ENCODE measurements around the gene SPECC1. TPM values are rescaled to one million over a fixed set of nuclear protein-coding genes. Genes with fewer than 3 reads are reported as not detected.

Gene SPECC1
- polyA plus RNA-seq, 3 donors = 36.0 to 58.4 (median 50.5) TPM

GRCh38 chr17:20010099-20010863 lies 1.1 kb downstream of the SPECC1 start:
- H3K27me3 ChIP-seq (ENCODE audit: control insufficient read depth in 2 of 2, insufficient read depth in 2 of 2, low read length in 2 of 2) = peaks cover 6 to 30% of the 10 kb centered on the region in 2 donors

GRCh38 chr17:20010936-20011335 lies 1.8 kb downstream of the SPECC1 start:
- no CpG with 5 or more reads among the region's 1 CpG for WGBS (ENCODE audit: insufficient coverage)
- no peak for DNase-seq
- intact Hi-C loops (cut with micrococcal nuclease) = no loop called here
- peaks cover 6 to 29% of the 10 kb centered on the region in 2 donors for H3K27me3 ChIP-seq (ENCODE audit: control insufficient read depth in 2 of 2, insufficient read depth in 2 of 2, low read length in 2 of 2)
- H3K79me2 ChIP-seq (ENCODE audit: insufficient read depth, low read length) = no peaks in the 10 kb centered on the region
- peaks cover 13% of the 10 kb centered on the region for H3K4me1 Mint-ChIP-seq
- H3K9me3 ChIP-seq (replicated peaks in 1 of 2; ENCODE audit: control insufficient read depth in 1 of 2, insufficient read depth in 1 of 2, low read length in 2 of 2) = no peaks in the 10 kb centered on the region
- H3K4me2 ChIP-seq (replicated peaks; ENCODE audit: extremely low read depth, low read length, poor library complexity, severe bottlenecking) = no peak overlapping the region
- H3K4me1 ChIP-seq (ENCODE audit: control insufficient read depth in 1 of 2, insufficient read depth in 2 of 2, low read length in 2 of 2) = peaks cover 12 to 21% of the 10 kb centered on the region in 2 donors
- no peaks in the 10 kb centered on the region for H4K20me1 ChIP-seq (ENCODE audit: insufficient read depth, low read length)
- no peak overlapping the region for H3K4me3 ChIP-seq (replicated peaks in 1 of 3; ENCODE audit: low read depth in 2 of 3, low read length in 3 of 3)
- no peak overlapping the region for H3K4me3 Mint-ChIP-seq
- no peaks in the 10 kb centered on the region for H3K36me3 ChIP-seq (replicated peaks in 1 of 2; ENCODE audit: control insufficient read depth in 1 of 2, insufficient read depth in 2 of 2, low read length in 2 of 2)
- H3K27ac Mint-ChIP-seq = no peak overlapping the region
- H3K27ac ChIP-seq (ENCODE audit: low read depth in 1 of 2, low read length in 2 of 2) = no peak overlapping the region
- H3K36me3 Mint-ChIP-seq = no peaks in the 10 kb centered on the region
- no peak overlapping the region for H2AFZ ChIP-seq (ENCODE audit: insufficient read depth, low read depth, low read length, poor library complexity, severe bottlenecking)
- no peak for TF ChIP-seq CTCF (IDR thresholded peaks at IDR 0.05)
- H3K9ac ChIP-seq (ENCODE audit: insufficient read depth, low read length, poor library complexity, severe bottlenecking) = no peak overlapping the region
- H3K9me3 Mint-ChIP-seq = peaks cover 0 to 2% (median 0%) of the 10 kb centered on the region in 7 donors
- peaks cover 25 to 31% (median 25%) of the 10 kb centered on the region in 3 donors for H3K27me3 Mint-ChIP-seq (ENCODE audit: low read depth in 3 of 3)

More at GRCh38 chr17:20010099-20010863, 1.1 kb downstream of the SPECC1 start:
- intact Hi-C loops (cut with micrococcal nuclease) = no loop called here
- Mint-ChIP-seq H3K9me3 (peaks cover 0 to 2% (median 0%) of the 10 kb centered on the region in 7 donors), H3K27me3 (ENCODE audit: low read depth in 3 of 3) (peaks cover 25 to 36% (median 29%) of the 10 kb centered on the region in 3 donors), H3K4me1 (peaks cover 13% of the 10 kb centered on the region), H3K4me3 (peak overlapping the region; percentile 81 to 91), H3K27ac (peak overlapping the region in 1 of 7 donors; percentile 47), H3K36me3 (no peaks in the 10 kb centered on the region)
- H3K9me3 ChIP-seq (replicated peaks in 1 of 2; ENCODE audit: control insufficient read depth in 1 of 2, insufficient read depth in 1 of 2, low read length in 2 of 2) = no peaks in the 10 kb centered on the region
- H2AFZ ChIP-seq (ENCODE audit: insufficient read depth, low read depth, low read length, poor library complexity, severe bottlenecking) = peak overlapping the region; percentile 95
- WGBS (ENCODE audit: insufficient coverage) = 0% methylated on average over 5 of the region's 11 CpGs
- no peaks in the 10 kb centered on the region for H3K79me2 ChIP-seq (ENCODE audit: insufficient read depth, low read length)
- no peaks in the 10 kb centered on the region for H3K36me3 ChIP-seq (replicated peaks in 1 of 2; ENCODE audit: control insufficient read depth in 1 of 2, insufficient read depth in 2 of 2, low read length in 2 of 2)
- peak overlapping the region; percentile 33 to 85 (median 83) for H3K4me3 ChIP-seq (replicated peaks in 1 of 3; ENCODE audit: low read depth in 2 of 3, low read length in 3 of 3)
- H4K20me1 ChIP-seq (ENCODE audit: insufficient read depth, low read length) = no peaks in the 10 kb centered on the region
- peaks cover 12 to 21% of the 10 kb centered on the region in 2 donors for H3K4me1 ChIP-seq (ENCODE audit: control insufficient read depth in 1 of 2, insufficient read depth in 2 of 2, low read length in 2 of 2)
- TF ChIP-seq CTCF (IDR thresholded peaks at IDR 0.05) = no peak
- peak overlapping the region; percentile 64 for H3K9ac ChIP-seq (ENCODE audit: insufficient read depth, low read length, poor library complexity, severe bottlenecking)
- no peak overlapping the region for H3K27ac ChIP-seq (ENCODE audit: low read depth in 1 of 2, low read length in 2 of 2)
- peak; percentile 2 to 15 (median 14) for DNase-seq
- H3K4me2 ChIP-seq (replicated peaks; ENCODE audit: extremely low read depth, low read length, poor library complexity, severe bottlenecking) = peak overlapping the region; percentile 85
